Neural progenitor cell (in vitro differentiated cells): ENCODE data around the gene TLL2. TPM values are rescaled to one million over a fixed set of nuclear protein-coding genes. Genes with fewer than 3 reads are reported as not detected.

Experiments
- DNase-seq: peaks from one replicate; pipeline ENCODE4 v3.0.0-alpha.2; 2016; ENCODE audit warnings: low spot score
- H2AFZ ChIP-seq: fragments of 200-600 bp; sonication (generic); replicated peaks from 2 replicates; pipeline ENCODE4 v1.6.1; 2016; ENCODE audit warnings: antibody characterized with exemption
- H3F3A ChIP-seq: fragments of 200-600 bp; sonication (generic); 2 replicates; pipeline ENCODE4 v1.6.1; 2016; ENCODE audit warnings: antibody characterized with exemption, low read depth
- H3K27ac ChIP-seq: fragments of 200-600 bp; sonication (generic); 2 replicates; pipeline ENCODE4 v1.5.1; 2016; ENCODE audit warnings: mild to moderate bottlenecking
- H3K27me3 ChIP-seq: fragments of 200-600 bp; sonication (generic); 2 replicates; pipeline ENCODE4 v1.6.1; 2016; ENCODE audit warnings: mild to moderate bottlenecking, moderate library complexity
- H3K36me3 ChIP-seq: fragments of 200-600 bp; sonication (generic); 2 replicates; pipeline ENCODE4 v1.5.1; 2016
- H3K4me1 ChIP-seq: fragments of 200-600 bp; sonication (generic); 2 replicates; pipeline ENCODE4 v1.6.1; 2016; ENCODE audit warnings: mixed run types
- H3K4me2 ChIP-seq: fragments of 200-600 bp; sonication (generic); 2 replicates; pipeline ENCODE4 v1.6.1; 2016
- H3K4me3 ChIP-seq: fragments of 200-600 bp; sonication (generic); 2 replicates; pipeline ENCODE4 v1.5.1; 2016
- H3K79me2 ChIP-seq: fragments of 200-600 bp; sonication (generic); 2 replicates; pipeline ENCODE4 v1.6.1; 2016; ENCODE audit warnings: low read depth
- H3K9ac ChIP-seq: fragments of 200-600 bp; sonication (generic); 2 replicates; pipeline ENCODE4 v1.6.1; 2016
- H3K9me3 ChIP-seq: fragments of 200-600 bp; sonication (generic); 2 replicates; pipeline ENCODE4 v1.5.1; 2016; ENCODE audit warnings: low read depth
- H4K20me1 ChIP-seq: fragments of 200-600 bp; sonication (generic); 2 replicates; pipeline ENCODE4 v1.6.1; 2016; ENCODE audit warnings: low read depth
- H3K27ac Mint-ChIP-seq: 3 replicates; pipeline ENCODE4 v1.8.0; 2021; ENCODE audit warnings: mixed read lengths
- H3K27me3 Mint-ChIP-seq: 2 replicates; pipeline ENCODE4 v1.8.0; 2022; ENCODE audit warnings: low read depth, mild to moderate bottlenecking, inconsistent platforms, moderate library complexity, mixed read lengths; ENCODE audit not compliant: insufficient read depth
- H3K36me3 Mint-ChIP-seq: 3 replicates; pipeline ENCODE4 v1.8.0; 2021; ENCODE audit warnings: mixed read lengths
- H3K4me1 Mint-ChIP-seq: 3 replicates; pipeline ENCODE4 v1.8.0; 2021; ENCODE audit warnings: mixed read lengths
- H3K4me3 Mint-ChIP-seq: 3 replicates; pipeline ENCODE4 v1.8.0; 2021; ENCODE audit warnings: mild to moderate bottlenecking, moderate library complexity, mixed read lengths
- H3K9me3 Mint-ChIP-seq: 3 replicates; pipeline ENCODE4 v1.8.0; 2020; ENCODE audit warnings: mixed read lengths
- CTCF ChIP-seq: fragments of 200-600 bp; sonication (generic); IDR thresholded peaks from 2 replicates; pipeline ENCODE4 v1.5.1; 2017; ENCODE audit warnings: antibody characterized with exemption, mild to moderate bottlenecking
- EZH2 ChIP-seq: fragments of 200-600 bp; sonication (generic); IDR thresholded peaks from 2 replicates; pipeline ENCODE4 v1.6.1; 2017; ENCODE audit warnings: antibody characterized with exemption, mild to moderate bottlenecking, moderate library complexity
- EZH2phosphoT487 ChIP-seq: fragments of 200-600 bp; sonication (generic); IDR thresholded peaks from 2 replicates; pipeline ENCODE4 v1.6.1; 2017; ENCODE audit warnings: antibody characterized with exemption
- total RNA-seq: library from RNA; depleted of rRNA; stranded (reverse); fragments of >200 nt; gene quantifications from 2 replicates; pipeline ENCODE4 v1.2.3, GENCODE V29; 2015; ENCODE audit warnings: low replicate concordance

The TLL2 gene
- total RNA-seq, 1 donor from 2014 or later: 0.22 TPM

GRCh38 chr10:96370584-96371157, 143.1 kb downstream of the TLL2 start:
- TF ChIP-seq CTCF: peak; percentile 85
- TF ChIP-seq EZH2: no peak
- H3F3A ChIP-seq: peaks cover 1% of the 10 kb centered on the region
- H3K79me2 ChIP-seq: no peaks in the 10 kb centered on the region
- H2AFZ ChIP-seq: no peak overlapping the region
- Mint-ChIP-seq H3K4me1 (peaks cover 14% of the 10 kb centered on the region), H3K27me3 (peaks cover 9% of the 10 kb centered on the region), H3K27ac (no peak overlapping the region), H3K36me3 (peaks cover 4% of the 10 kb centered on the region), H3K4me3 (no peak overlapping the region), H3K9me3 (no peaks in the 10 kb centered on the region)
- H3K27ac ChIP-seq: no peak overlapping the region
- H3K4me2 ChIP-seq: no peak overlapping the region
- no peak overlapping the region for H3K9ac ChIP-seq
- no peaks in the 10 kb centered on the region for H3K36me3 ChIP-seq
- no peaks in the 10 kb centered on the region for H4K20me1 ChIP-seq
- H3K27me3 ChIP-seq: peaks cover 10% of the 10 kb centered on the region
- H3K4me1 ChIP-seq: peaks cover 2% of the 10 kb centered on the region
- H3K9me3 ChIP-seq: no peaks in the 10 kb centered on the region
- peak; percentile 69 for DNase-seq
- H3K4me3 ChIP-seq: no peak overlapping the region

GRCh38 chr10:96369890-96370583, 143.7 kb downstream of the TLL2 start:
- Histone ChIP-seq H3K9me3 (no peaks in the 10 kb centered on the region), H3F3A (peaks cover 8% of the 10 kb centered on the region), H3K27me3 (peaks cover 10% of the 10 kb centered on the region), H3K4me2 (no peak overlapping the region), H3K9ac (no peak overlapping the region), H3K4me1 (peaks cover 8% of the 10 kb centered on the region), H4K20me1 (no peaks in the 10 kb centered on the region), H3K36me3 (no peaks in the 10 kb centered on the region), H2AFZ (no peak overlapping the region), H3K79me2 (no peaks in the 10 kb centered on the region), H3K4me3 (no peak overlapping the region), H3K27ac (no peak overlapping the region)
- no peaks in the 10 kb centered on the region for H3K9me3 Mint-ChIP-seq
- TF ChIP-seq EZH2 (no peak), EZH2phosphoT487 (no peak), CTCF (no peak)
- H3K27me3 Mint-ChIP-seq: peaks cover 9% of the 10 kb centered on the region
- peaks cover 10% of the 10 kb centered on the region for H3K4me1 Mint-ChIP-seq
- no peak for DNase-seq
- peaks cover 4% of the 10 kb centered on the region for H3K36me3 Mint-ChIP-seq
- no peak overlapping the region for H3K27ac Mint-ChIP-seq
- H3K4me3 Mint-ChIP-seq: no peak overlapping the region

- Histone ChIP-seq H3K4me3 (no peak overlapping the region), H4K20me1 (no peaks in the 10 kb centered on the region), H2AFZ (no peak overlapping the region), H3F3A (peaks cover 11% of the 10 kb centered on the region), H3K4me1 (peaks cover 12% of the 10 kb centered on the region), H3K36me3 (no peaks in the 10 kb centered on the region), H3K9me3 (no peaks in the 10 kb centered on the region), H3K4me2 (no peak overlapping the region), H3K27ac (no peak overlapping the region), H3K79me2 (no peaks in the 10 kb centered on the region), H3K9ac (no peak overlapping the region), H3K27me3 (peaks cover 3% of the 10 kb centered on the region)
- Mint-ChIP-seq H3K27me3 (peaks cover 7% of the 10 kb centered on the region), H3K4me3 (no peak overlapping the region), H3K9me3 (no peaks in the 10 kb centered on the region), H3K4me1 (peaks cover 6% of the 10 kb centered on the region), H3K27ac (no peak overlapping the region), H3K36me3 (peaks cover 4% of the 10 kb centered on the region)
- TF ChIP-seq EZH2phosphoT487 (no peak), CTCF (no peak), EZH2 (no peak)
- no peak for DNase-seq
Observed at GRCh38 chr10:96368971-96369370, 144.8 kb downstream of the TLL2 start.
